Coronary artery (tissue), 2 donors: ENCODE measurements around the gene PARD3.
A peak's percentile ranks its signal among the peaks of the same experiment; 100 is the strongest.

Source experiments
- DNase-seq: peaks from one replicate; pipeline ENCODE4 v3.0.0-alpha.2; 2017; ENCODE audit warnings: low spot score
- H3K27ac ChIP-seq, 2 donors: fragments of 200-600 bp; sonication (generic); one replicate each; pipeline ENCODE4 v1.5.1; 2016 to 2019
- H3K4me3 ChIP-seq: fragments of 200-600 bp; sonication (generic); 2 replicates; pipeline ENCODE4 v1.5.1; 2016; ENCODE audit warnings: mild to moderate bottlenecking, moderate library complexity
- CTCF ChIP-seq: fragments of 200-600 bp; sonication (generic); IDR thresholded peaks from one replicate; pipeline ENCODE4 v1.5.1; 2019; ENCODE audit warnings: antibody characterized with exemption

Gene PARD3

GRCh38 chr10:34543716-34544115 is 271.4 kb downstream of the PARD3 start:
- no peak for TF ChIP-seq CTCF
- no peak overlapping the region for H3K27ac ChIP-seq
- H3K4me3 ChIP-seq: no peak overlapping the region
- no peak for DNase-seq

DNA sequence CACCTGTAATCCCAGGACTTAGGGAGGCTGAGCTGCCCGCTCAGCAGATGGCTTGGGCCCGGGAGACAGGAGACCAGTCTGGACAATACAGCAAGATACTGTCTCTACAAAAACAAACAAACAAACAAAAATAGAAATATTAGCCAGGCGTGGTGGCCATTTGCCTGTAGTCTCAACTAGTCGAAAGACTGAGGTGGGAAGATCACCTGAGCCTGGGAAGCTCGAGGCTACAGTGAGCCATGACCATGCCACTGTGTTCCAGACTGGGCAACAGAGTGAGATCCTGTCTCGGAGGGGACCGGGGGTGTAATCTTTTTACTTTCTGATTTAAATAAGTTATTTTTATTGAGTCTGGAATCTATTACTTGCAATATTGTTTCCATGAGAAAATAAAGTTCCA is 274.6 kb downstream of the PARD3 start:
- TF ChIP-seq CTCF: no peak
- no peak overlapping the region for H3K27ac ChIP-seq
- no peak overlapping the region for H3K4me3 ChIP-seq
- no peak for DNase-seq

GRCh38 chr10:34539533-34540315 is 275.4 kb downstream of the PARD3 start:
- peak overlapping the region; percentile 40 for H3K4me3 ChIP-seq
- no peak overlapping the region for H3K27ac ChIP-seq
- no peak for TF ChIP-seq CTCF
- DNase-seq: no peak

- TF ChIP-seq CTCF: no peak
- DNase-seq: no peak
- no peak overlapping the region for H3K27ac ChIP-seq
- H3K4me3 ChIP-seq: no peak overlapping the region
Observed at GRCh38 chr10:34538281-34538829, 276.7 kb downstream of the PARD3 start.

DNA sequence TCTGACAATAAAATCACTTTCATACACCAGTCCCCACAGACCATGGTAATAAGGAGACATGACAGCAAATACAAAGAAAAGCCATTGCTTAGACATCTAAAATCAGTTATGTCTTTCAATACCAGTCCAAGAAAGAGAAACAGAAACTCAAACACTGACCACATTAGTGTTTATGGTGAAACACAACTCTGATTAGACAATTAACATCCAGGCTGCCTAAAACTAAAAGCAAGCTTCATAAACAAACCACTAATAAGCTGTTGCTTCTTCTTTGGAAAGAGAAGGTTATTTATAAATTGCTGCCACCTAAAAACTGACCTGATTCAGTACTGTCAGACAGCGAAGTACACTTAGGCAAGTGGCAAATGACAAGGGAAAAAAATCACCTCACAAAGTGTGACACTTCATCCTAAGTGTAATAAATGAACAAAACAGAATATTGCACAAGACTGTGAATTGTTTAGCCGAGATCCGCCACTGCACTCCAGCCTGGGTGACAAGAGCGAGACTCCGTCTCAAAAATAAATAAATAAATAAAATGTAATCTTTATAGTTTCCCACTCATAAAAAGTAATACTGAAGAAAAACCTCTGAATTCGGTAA is 277.4 kb downstream of the PARD3 start:
- H3K27ac ChIP-seq: no peak overlapping the region
- DNase-seq: no peak
- H3K4me3 ChIP-seq: no peak overlapping the region
- no peak for TF ChIP-seq CTCF

DNA sequence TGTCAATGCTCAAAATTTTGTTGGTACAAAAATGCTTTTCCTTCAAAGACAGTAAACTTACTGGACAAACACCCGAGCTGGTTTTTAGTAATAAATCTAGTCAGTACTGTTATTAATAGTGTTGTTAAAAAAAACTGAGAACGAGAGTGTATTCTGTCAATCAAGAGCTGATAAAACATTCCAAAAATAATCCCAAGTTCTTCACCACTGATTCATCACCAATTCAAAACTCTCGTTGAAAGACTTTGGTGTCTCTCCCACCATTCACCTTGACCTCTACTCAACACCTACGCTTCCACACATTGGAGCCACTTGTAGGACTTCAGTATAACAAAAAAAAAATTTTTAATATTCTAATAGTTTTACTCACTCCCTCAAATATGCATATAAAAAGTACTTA is 279.2 kb downstream of the PARD3 start:
- no peak for TF ChIP-seq CTCF
- DNase-seq: no peak
- Histone ChIP-seq H3K27ac (no peak overlapping the region), H3K4me3 (no peak overlapping the region)

DNA sequence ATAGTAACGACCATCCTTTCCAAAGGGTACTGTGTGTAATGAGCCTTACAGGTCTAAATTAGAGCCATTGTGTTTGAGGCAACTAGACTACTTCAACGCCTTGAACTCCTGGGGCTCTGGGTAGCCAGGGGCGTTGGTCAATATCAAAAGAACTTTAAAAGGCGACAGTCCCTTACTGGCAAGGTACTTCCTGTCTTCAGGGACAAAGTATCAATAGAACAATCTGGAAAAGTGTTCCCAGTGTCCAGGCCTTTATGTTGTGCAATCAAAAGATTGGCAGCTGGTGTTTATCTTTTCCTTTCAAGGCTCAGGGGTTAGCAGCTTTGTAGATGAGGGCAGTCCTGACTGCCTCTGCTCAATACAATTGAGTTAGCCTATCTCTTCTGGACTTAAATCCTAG is 284.3 kb downstream of the PARD3 start:
- Histone ChIP-seq H3K4me3 (no peak overlapping the region), H3K27ac (no peak overlapping the region)
- TF ChIP-seq CTCF: no peak
- no peak for DNase-seq
